GM12801 (cell line): ENCODE measurements around the gene GUK1.

Source experiments
- CTCF ChIP-seq: IDR thresholded peaks from one replicate; pipeline ENCODE4 v1.5.1; 2011; ENCODE audit warnings: control low read depth; ENCODE audit not compliant: insufficient read length; ENCODE audit errors: extremely low read depth

Gene GUK1

GRCh38 chr1:228140724-228141225 lies 696 bp downstream of the GUK1 start:
- no peak for TF ChIP-seq CTCF

GRCh38 chr1:228141226-228142044 lies 1.4 kb downstream of the GUK1 start:
- TF ChIP-seq CTCF, result no peak

- no peak for TF ChIP-seq CTCF
Observed at GRCh38 chr1:228142155-228142691, 2.1 kb downstream of the GUK1 start.

- no peak for TF ChIP-seq CTCF
Observed at GRCh38 chr1:228142701-228143136, 2.6 kb downstream of the GUK1 start.

GRCh38 chr1:228143480-228144192 lies 3.6 kb downstream of the GUK1 start:
- no peak for TF ChIP-seq CTCF

- no peak for TF ChIP-seq CTCF
Observed at GRCh38 chr1:228144193-228144992, 4.3 kb downstream of the GUK1 start.

GRCh38 chr1:228144993-228145343 lies 4.9 kb downstream of the GUK1 start:
- no peak for TF ChIP-seq CTCF
